IMR-90 (cell line): ENCODE measurements around the gene MARCO. TPM values are rescaled to one million over a fixed set of nuclear protein-coding genes. Genes with fewer than 3 reads are reported as not detected.

ENCODE experiments used
- ATAC-seq: fragments of 200-7000 bp; cut with Tn5 transposase; 2 replicates; pipeline ENCODE4 v1.9.1; 2020; ENCODE audit warnings: low read depth, mild to moderate bottlenecking, moderate library complexity
- BruUV-seq: library from RNA; stranded (reverse); fragments of 400-500 nt; replicated peaks from 2 replicates; lab custom pipeline; 2021; lab: Mats Ljungman, UMichigan
- CTCF ChIA-PET: fragments of 300-600 bp; formaldehyde crosslinking; extraction: SDS; loops from one replicate; lab custom pipeline; 2021; ENCODE audit warnings: antibody characterized with exemption; lab: Yijun Ruan, JAX
- POLR2A ChIA-PET: fragments of 300-600 bp; sonication (Branson Sonifier 250); formaldehyde crosslinking; loops from one replicate; lab custom pipeline; 2022; ENCODE audit warnings: antibody characterized with exemption; ENCODE audit not compliant: unreplicated experiment; lab: Charles Lee
- DNase-seq: peaks from one replicate; pipeline ENCODE4 v3.0.0; 2013
- H2AFZ ChIP-seq: replicated peaks from 2 replicates; pipeline ENCODE3; 2013; ENCODE audit warnings: low read length, mild to moderate bottlenecking; ENCODE audit not compliant: poor library complexity
- H2AK5ac ChIP-seq: 2 replicates; pipeline ENCODE4 v1.6.1; 2013; ENCODE audit warnings: low read depth, low read length, inconsistent platforms
- H2AK9ac ChIP-seq: replicated peaks from 2 replicates; pipeline ENCODE3; 2013; ENCODE audit warnings: mild to moderate bottlenecking, low read depth, low read length, moderate library complexity; ENCODE audit not compliant: poor library complexity
- H2BK120ac ChIP-seq: 2 replicates; pipeline ENCODE4 v1.6.1; 2013; ENCODE audit warnings: low read depth, low read length, inconsistent platforms
- H2BK15ac ChIP-seq: 3 replicates; pipeline ENCODE4 v1.6.1; 2013; ENCODE audit warnings: low read depth, low read length, inconsistent platforms
- H2BK20ac ChIP-seq: 2 replicates; pipeline ENCODE4 v1.6.1; 2013; ENCODE audit warnings: low read depth, mild to moderate bottlenecking, inconsistent platforms, low read length, moderate library complexity
- H2BK5ac ChIP-seq: 2 replicates; pipeline ENCODE4 v1.6.1; 2013; ENCODE audit warnings: mild to moderate bottlenecking, low read depth, low read length, inconsistent platforms; ENCODE audit not compliant: poor library complexity, severe bottlenecking
- H3K14ac ChIP-seq: replicated peaks from 2 replicates; pipeline ENCODE4 v1.6.1; 2013; ENCODE audit warnings: low read depth, low read length, inconsistent platforms
- H3K18ac ChIP-seq: 2 replicates; pipeline ENCODE4 v1.6.1; 2013; ENCODE audit warnings: low read depth, low read length, control low read depth
- H3K23ac ChIP-seq: 2 replicates; pipeline ENCODE4 v1.6.1; 2013; ENCODE audit warnings: low read depth, low read length, inconsistent platforms
- H3K27ac ChIP-seq: 2 replicates; pipeline ENCODE4 v1.5.1; 2013; ENCODE audit warnings: mild to moderate bottlenecking, control low read depth, low read length; ENCODE audit not compliant: insufficient read depth
- H3K27me3 ChIP-seq: 2 replicates; pipeline ENCODE4 v1.6.1; 2013; ENCODE audit warnings: low read length; ENCODE audit not compliant: control insufficient read depth, insufficient read depth
- H3K36me3 ChIP-seq: 2 replicates; pipeline ENCODE4 v1.6.1; 2013; ENCODE audit warnings: low read length, mixed read lengths; ENCODE audit not compliant: control insufficient read depth, insufficient read depth
- H3K4ac ChIP-seq: 2 replicates; pipeline ENCODE4 v1.6.1; 2013; ENCODE audit warnings: low read depth, low read length, inconsistent platforms
- H3K4me1 ChIP-seq: 2 replicates; pipeline ENCODE4 v1.6.1; 2013; ENCODE audit warnings: low read length, mixed read lengths; ENCODE audit not compliant: control insufficient read depth, insufficient read depth
- H3K4me2 ChIP-seq: 2 replicates; pipeline ENCODE4 v1.6.1; 2013; ENCODE audit warnings: low read depth, mild to moderate bottlenecking, control low read depth, low read length, moderate library complexity
- H3K4me3 ChIP-seq: 2 replicates; pipeline ENCODE4 v1.5.1; 2013; ENCODE audit warnings: low read depth, mild to moderate bottlenecking, control low read depth, low read length, moderate library complexity; ENCODE audit not compliant: insufficient read depth
- H3K56ac ChIP-seq: 2 replicates; pipeline ENCODE4 v1.6.1; 2013; ENCODE audit warnings: low read length, inconsistent platforms; ENCODE audit not compliant: insufficient read depth; ENCODE audit errors: extremely low read depth
- H3K79me1 ChIP-seq, 2 experiments: 2 replicates each; pipeline ENCODE4 v1.6.1; 2013; ENCODE audit warnings: low read length in 2 of 2, inconsistent platforms in 1 of 2, low read depth in 1 of 2
- H3K9ac ChIP-seq: 2 replicates; pipeline ENCODE4 v1.6.1; 2013; ENCODE audit warnings: low read depth, low read length, control low read depth
- H3K9me1 ChIP-seq: 2 replicates; pipeline ENCODE4 v1.6.1; 2013; ENCODE audit warnings: low read length, inconsistent platforms; ENCODE audit not compliant: insufficient read depth
- H3K9me3 ChIP-seq: 2 replicates; pipeline ENCODE4 v1.6.1; 2013; ENCODE audit warnings: low read length; ENCODE audit not compliant: control insufficient read depth, insufficient read depth
- H4K20me1 ChIP-seq: 2 replicates; pipeline ENCODE4 v1.6.1; 2013; ENCODE audit warnings: low read length, inconsistent platforms; ENCODE audit not compliant: insufficient read depth
- H4K5ac ChIP-seq: 2 replicates; pipeline ENCODE4 v1.6.1; 2013; ENCODE audit warnings: mild to moderate bottlenecking, low read depth, low read length, control low read depth
- H4K8ac ChIP-seq, 2 experiments: 2 replicates each; pipeline ENCODE4 v1.6.1; 2013; ENCODE audit warnings: low read depth in 2 of 2, low read length in 2 of 2, control low read depth in 1 of 2, inconsistent platforms in 1 of 2
- H4K91ac ChIP-seq: 2 replicates; pipeline ENCODE4 v1.6.1; 2013; ENCODE audit warnings: low read depth, low read length, inconsistent platforms; ENCODE audit not compliant: insufficient read depth
- BHLHE40 ChIP-seq: fragments of 150-350 bp; IDR thresholded peaks from 2 replicates; pipeline ENCODE4 v1.6.1; 2016; ENCODE audit warnings: mild to moderate bottlenecking, low read depth, low read length
- CEBPB ChIP-seq: IDR thresholded peaks from 2 replicates; pipeline ENCODE4 v1.6.1; 2012; ENCODE audit warnings: low read depth, low read length, improper control_type of control experiment
- CHD1 ChIP-seq: IDR thresholded peaks from 2 replicates; pipeline ENCODE4 v1.6.1; 2012; ENCODE audit warnings: low read depth, low read length, improper control_type of control experiment
- FOS ChIP-seq: fragments of 150-350 bp; IDR thresholded peaks from 2 replicates; pipeline ENCODE4 v1.6.1; 2016; ENCODE audit warnings: low read depth, low read length
- MAFK ChIP-seq: IDR thresholded peaks from 2 replicates; pipeline ENCODE4 v1.6.1; 2012; ENCODE audit warnings: low read depth, low read length, improper control_type of control experiment
- MAZ ChIP-seq: IDR thresholded peaks from 2 replicates; pipeline ENCODE4 v1.6.1; 2012; ENCODE audit warnings: low read depth, mild to moderate bottlenecking, low read length, improper control_type of control experiment, moderate library complexity, borderline replicate concordance
- MXI1 ChIP-seq: IDR thresholded peaks from 2 replicates; pipeline ENCODE4 v1.6.1; 2012; ENCODE audit warnings: low read depth, mild to moderate bottlenecking, low read length, moderate library complexity, borderline replicate concordance
- NFE2L2 ChIP-seq: fragments of 150-350 bp; IDR thresholded peaks from 2 replicates; pipeline ENCODE4 v1.6.1; 2016; ENCODE audit warnings: low read depth, mild to moderate bottlenecking, low read length
- POLR2A ChIP-seq: IDR thresholded peaks from 2 replicates; pipeline ENCODE4 v1.6.1; 2012; ENCODE audit warnings: mild to moderate bottlenecking, low read depth, low read length
- RAD21 ChIP-seq: IDR thresholded peaks from 2 replicates; pipeline ENCODE4 v1.6.1; 2012; ENCODE audit warnings: low read length, improper control_type of control experiment
- RCOR1 ChIP-seq: IDR thresholded peaks from 2 replicates; pipeline ENCODE4 v1.6.1; 2012; ENCODE audit warnings: mild to moderate bottlenecking, low read length, improper control_type of control experiment; ENCODE audit not compliant: insufficient replicate concordance
- RFX5 ChIP-seq: IDR thresholded peaks from 2 replicates; pipeline ENCODE4 v1.8.0; 2012; ENCODE audit warnings: low read depth, mild to moderate bottlenecking, low read length, moderate library complexity
- SMC3 ChIP-seq: fragments of 150-350 bp; IDR thresholded peaks from 2 replicates; pipeline ENCODE4 v1.6.1; 2016; ENCODE audit warnings: low read depth, mild to moderate bottlenecking, antibody characterized with exemption, low read length, moderate library complexity
- WGBS, 2 experiments: methylation state at CpG; one replicate each; pipeline versions ENCODE4 v1.1.5 to v1.1.7; 2013; ENCODE audit warnings: missing lambda C conversion rate in 2 of 2; ENCODE audit not compliant: insufficient read length in 1 of 2; ENCODE audit errors: extremely low coverage in 2 of 2; 5-methylcytosine and 5-hydroxymethylcytosine counted together
- dilution Hi-C: fragments of 300-500 bp; cut with HindIII; formaldehyde crosslinking; loops from one replicate; pipeline ENCODE4 v1.14.3; 2018; ENCODE audit warnings: low sequenced_read_pairs; ENCODE audit not compliant: unreplicated experiment
- in situ Hi-C: fragments of 300-500 bp; cut with MboI; formaldehyde crosslinking; loops from 3 replicates; pipeline ENCODE4 v1.14.3; 2019; ENCODE audit warnings: low sequenced_read_pairs, inconsistent platforms, mixed read lengths
- intact Hi-C: fragments of 100-400 bp; cut with micrococcal nuclease; formaldehyde crosslinking; loops from 2 replicates; pipeline ENCODE4 v1.10.0; 2022
- polyA plus RNA-seq, 3 experiments: library from polyadenylated mRNA; depleted of rRNA; stranded (reverse); fragments of >200 nt; gene quantifications; 2 replicates each; pipeline ENCODE4 v1.2.3, GENCODE V29; 2012; ENCODE audit warnings: low replicate concordance in 1 of 3
- total RNA-seq: library from RNA; depleted of rRNA; stranded (reverse); fragments of >200 nt; gene quantifications from 2 replicates; pipeline ENCODE4 v1.2.3, GENCODE V29; 2012
- TF ChIP-seq, protein P1 (sequence below): fragments of 150-350 bp; IDR thresholded peaks from 2 replicates; pipeline ENCODE4 v1.6.1; 2017; ENCODE audit warnings: mild to moderate bottlenecking, antibody characterized with exemption, low read length, low read depth
- TF ChIP-seq, protein P2 (sequence below): fragments of 150-350 bp; IDR thresholded peaks from 2 replicates; pipeline ENCODE4 v1.6.1; 2016; ENCODE audit warnings: low read depth, mild to moderate bottlenecking, low read length, moderate library complexity, borderline replicate concordance
- TF ChIP-seq, protein P3 (sequence below): conservative IDR thresholded peaks from 2 replicates; pipeline ENCODE4 v1.5.1; 2012; ENCODE audit warnings: mild to moderate bottlenecking, low read depth, low read length, improper control_type of control experiment

The MARCO gene
- total and polyA plus RNA-seq, 2 of the 4 experiments (the other 2 are of a cell fraction), result not detected

DNA sequence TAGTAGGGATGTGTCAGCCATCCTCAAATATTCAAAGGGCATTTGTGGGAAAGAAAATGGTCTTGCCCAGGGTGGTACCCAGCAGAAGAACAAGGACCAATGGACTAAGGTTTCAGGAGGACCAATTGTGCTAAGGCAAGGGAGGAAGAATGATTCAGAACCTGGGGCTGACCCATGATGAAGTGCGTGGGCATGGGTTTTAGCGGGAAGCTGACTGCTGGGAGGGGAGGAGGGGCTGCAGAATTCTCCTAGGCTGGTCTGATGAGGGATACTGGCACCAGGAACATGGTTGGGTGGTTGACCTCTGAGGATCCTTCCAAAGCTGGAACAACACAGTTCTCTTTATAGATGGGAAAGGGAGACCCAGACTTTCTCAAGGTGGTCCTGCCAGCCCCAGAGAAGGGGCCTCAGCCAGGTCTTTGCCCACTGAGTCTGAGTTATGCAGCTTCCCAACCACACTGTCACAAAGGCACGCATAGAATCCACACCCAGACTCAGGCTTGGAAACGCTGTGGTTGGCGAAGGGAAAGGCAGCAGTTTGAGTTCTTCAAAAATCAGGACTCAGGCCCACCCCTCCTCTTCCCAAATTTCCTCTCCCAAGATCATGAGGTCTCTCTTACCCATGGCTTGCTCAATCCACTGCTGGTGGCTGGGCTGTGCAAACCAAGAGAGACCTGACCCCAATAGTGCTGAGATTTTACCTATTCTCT lies 37.3 kb downstream of the MARCO start:
- no peak overlapping the region for H2BK20ac ChIP-seq
- no peak overlapping the region for H3K14ac ChIP-seq
- dilution Hi-C loops, result no loop called here
- H3K4me3 ChIP-seq, result no peak overlapping the region
- no peak overlapping the region for H2BK15ac ChIP-seq
- H2BK120ac ChIP-seq, result no peak overlapping the region
- CTCF ChIA-PET, result no interaction called here
- no peak overlapping the region for H3K18ac ChIP-seq
- no peaks in the 10 kb centered on the region; the same call in 1 of the 2 replicates for H3K9me1 ChIP-seq
- 40% methylated on average over 2 of the region's 5 CpGs; no CpG with 5 or more reads in 1 of the 2 experiments for WGBS, 2 experiments
- H3K79me1 ChIP-seq, result no peaks in the 10 kb centered on the region
- no peak overlapping the region for H4K8ac ChIP-seq
- no peaks in the 10 kb centered on the region for H3K4me1 ChIP-seq
- in situ Hi-C loops, result no loop called here
- no peak overlapping the region for H2AK5ac ChIP-seq
- H4K20me1 ChIP-seq, result no peaks in the 10 kb centered on the region
- no peak overlapping the region for H2BK5ac ChIP-seq
- no peak overlapping the region for H3K9ac ChIP-seq
- no peak for TF ChIP-seq SMC3
- no peak for TF ChIP-seq NFE2L2
- TF ChIP-seq CHD1, result no peak
- TF ChIP-seq, protein P1, sequence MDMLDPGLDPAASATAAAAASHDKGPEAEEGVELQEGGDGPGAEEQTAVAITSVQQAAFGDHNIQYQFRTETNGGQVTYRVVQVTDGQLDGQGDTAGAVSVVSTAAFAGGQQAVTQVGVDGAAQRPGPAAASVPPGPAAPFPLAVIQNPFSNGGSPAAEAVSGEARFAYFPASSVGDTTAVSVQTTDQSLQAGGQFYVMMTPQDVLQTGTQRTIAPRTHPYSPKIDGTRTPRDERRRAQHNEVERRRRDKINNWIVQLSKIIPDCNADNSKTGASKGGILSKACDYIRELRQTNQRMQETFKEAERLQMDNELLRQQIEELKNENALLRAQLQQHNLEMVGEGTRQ, result no peak
- no peak for TF ChIP-seq POLR2A
- TF ChIP-seq, protein P2, sequence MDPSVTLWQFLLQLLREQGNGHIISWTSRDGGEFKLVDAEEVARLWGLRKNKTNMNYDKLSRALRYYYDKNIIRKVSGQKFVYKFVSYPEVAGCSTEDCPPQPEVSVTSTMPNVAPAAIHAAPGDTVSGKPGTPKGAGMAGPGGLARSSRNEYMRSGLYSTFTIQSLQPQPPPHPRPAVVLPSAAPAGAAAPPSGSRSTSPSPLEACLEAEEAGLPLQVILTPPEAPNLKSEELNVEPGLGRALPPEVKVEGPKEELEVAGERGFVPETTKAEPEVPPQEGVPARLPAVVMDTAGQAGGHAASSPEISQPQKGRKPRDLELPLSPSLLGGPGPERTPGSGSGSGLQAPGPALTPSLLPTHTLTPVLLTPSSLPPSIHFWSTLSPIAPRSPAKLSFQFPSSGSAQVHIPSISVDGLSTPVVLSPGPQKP, result no peak
- TF ChIP-seq RFX5, result no peak
- TF ChIP-seq RAD21, result no peak
- no peak for TF ChIP-seq CEBPB
- TF ChIP-seq FOS, result no peak
- no peak for TF ChIP-seq MXI1
- TF ChIP-seq, protein P3, sequence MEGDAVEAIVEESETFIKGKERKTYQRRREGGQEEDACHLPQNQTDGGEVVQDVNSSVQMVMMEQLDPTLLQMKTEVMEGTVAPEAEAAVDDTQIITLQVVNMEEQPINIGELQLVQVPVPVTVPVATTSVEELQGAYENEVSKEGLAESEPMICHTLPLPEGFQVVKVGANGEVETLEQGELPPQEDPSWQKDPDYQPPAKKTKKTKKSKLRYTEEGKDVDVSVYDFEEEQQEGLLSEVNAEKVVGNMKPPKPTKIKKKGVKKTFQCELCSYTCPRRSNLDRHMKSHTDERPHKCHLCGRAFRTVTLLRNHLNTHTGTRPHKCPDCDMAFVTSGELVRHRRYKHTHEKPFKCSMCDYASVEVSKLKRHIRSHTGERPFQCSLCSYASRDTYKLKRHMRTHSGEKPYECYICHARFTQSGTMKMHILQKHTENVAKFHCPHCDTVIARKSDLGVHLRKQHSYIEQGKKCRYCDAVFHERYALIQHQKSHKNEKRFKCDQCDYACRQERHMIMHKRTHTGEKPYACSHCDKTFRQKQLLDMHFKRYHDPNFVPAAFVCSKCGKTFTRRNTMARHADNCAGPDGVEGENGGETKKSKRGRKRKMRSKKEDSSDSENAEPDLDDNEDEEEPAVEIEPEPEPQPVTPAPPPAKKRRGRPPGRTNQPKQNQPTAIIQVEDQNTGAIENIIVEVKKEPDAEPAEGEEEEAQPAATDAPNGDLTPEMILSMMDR, result no peak
- TF ChIP-seq BHLHE40, result no peak
- no peak for TF ChIP-seq MAFK
- TF ChIP-seq MAZ, result no peak
- TF ChIP-seq RCOR1, result no peak
- POLR2A ChIA-PET, result no interaction called here
- no TSS peak for BruUV-seq
- intact Hi-C loops, result no loop called here
- H4K5ac ChIP-seq, result no peak overlapping the region
- H3K23ac ChIP-seq, result no peak overlapping the region
- no peak overlapping the region for H2AK9ac ChIP-seq
- no peaks in the 10 kb centered on the region for H3K9me3 ChIP-seq
- no peak overlapping the region for H2AFZ ChIP-seq
- H3K56ac ChIP-seq, result no peak overlapping the region
- H3K4me2 ChIP-seq, result no peak overlapping the region
- H3K4ac ChIP-seq, result no peak overlapping the region
- H3K27me3 ChIP-seq, result no peaks in the 10 kb centered on the region
- H3K27ac ChIP-seq, result no peak overlapping the region
- H4K91ac ChIP-seq, result no peak overlapping the region
- DNase-seq (no peak), ATAC-seq (no peak)
- H3K36me3 ChIP-seq, result no peaks in the 10 kb centered on the region
